Brain microvascular endothelial cell (primary cell): Measurements from ENCODE around the gene SUMF2.

Experiments used
- DNase-seq: peaks from one replicate; pipeline ENCODE4 v3.0.0-alpha.2; 2020
- H3K27ac ChIP-seq: fragments of 250-450 bp; sonication (Bioruptor Pico); 2 replicates; pipeline ENCODE4 v1.5.1; 2020; ENCODE audit warnings: mild to moderate bottlenecking, moderate library complexity
- H3K27me3 ChIP-seq: fragments of 250-450 bp; sonication (Bioruptor Pico); replicated peaks from 2 replicates; pipeline ENCODE4 v1.5.1; 2020; ENCODE audit warnings: mild to moderate bottlenecking
- H3K36me3 ChIP-seq: fragments of 250-450 bp; sonication (Bioruptor Pico); replicated peaks from 2 replicates; pipeline ENCODE4 v1.5.1; 2020; ENCODE audit warnings: mild to moderate bottlenecking
- H3K4me3 ChIP-seq: 2 replicates; pipeline ENCODE4 v1.5.1; 2011; ENCODE audit warnings: low read depth, mild to moderate bottlenecking, control low read depth, low read length, moderate library complexity
- in situ Hi-C: cut with HindIII; loops from 2 replicates; pipeline ENCODE4 v1.10.0; 2017; ENCODE audit warnings: low sequenced_read_pairs, low pct_ligation_motif_present
- TF ChIP-seq, protein P1 (sequence below): IDR thresholded peaks from 2 replicates; pipeline ENCODE4 v1.5.1; 2011; ENCODE audit warnings: low read depth, mild to moderate bottlenecking, moderate library complexity, low read length, control low read depth, inconsistent platforms; ENCODE audit errors: missing control alignments

SUMF2 gene

DNA sequence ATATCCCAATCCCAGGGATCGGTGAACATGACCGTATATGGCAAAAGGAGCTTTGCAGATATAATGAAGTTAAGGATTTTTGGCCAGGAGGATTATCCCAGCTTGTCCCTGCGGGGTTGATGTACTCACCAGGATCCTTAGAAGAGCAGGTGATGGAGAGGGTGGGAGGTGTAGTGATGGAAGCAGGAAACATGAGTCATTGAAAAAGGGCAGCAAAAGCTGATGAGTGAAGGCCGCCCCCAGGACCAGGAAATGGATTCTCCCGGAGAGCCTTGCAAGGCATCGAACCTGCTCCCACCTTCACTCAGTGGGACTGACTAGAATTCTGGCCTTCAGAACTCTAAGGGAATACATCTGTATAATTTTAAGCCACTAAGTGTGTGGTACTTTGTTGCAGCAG is 57.4 kb downstream of the SUMF2 start:
- Histone ChIP-seq H3K27me3 (no peaks in the 10 kb centered on the region), H3K36me3 (no peaks in the 10 kb centered on the region), H3K27ac (no peak overlapping the region), H3K4me3 (no peak overlapping the region)
- in situ Hi-C loops = no loop called here
- DNase-seq = no peak
- TF ChIP-seq, protein P1, sequence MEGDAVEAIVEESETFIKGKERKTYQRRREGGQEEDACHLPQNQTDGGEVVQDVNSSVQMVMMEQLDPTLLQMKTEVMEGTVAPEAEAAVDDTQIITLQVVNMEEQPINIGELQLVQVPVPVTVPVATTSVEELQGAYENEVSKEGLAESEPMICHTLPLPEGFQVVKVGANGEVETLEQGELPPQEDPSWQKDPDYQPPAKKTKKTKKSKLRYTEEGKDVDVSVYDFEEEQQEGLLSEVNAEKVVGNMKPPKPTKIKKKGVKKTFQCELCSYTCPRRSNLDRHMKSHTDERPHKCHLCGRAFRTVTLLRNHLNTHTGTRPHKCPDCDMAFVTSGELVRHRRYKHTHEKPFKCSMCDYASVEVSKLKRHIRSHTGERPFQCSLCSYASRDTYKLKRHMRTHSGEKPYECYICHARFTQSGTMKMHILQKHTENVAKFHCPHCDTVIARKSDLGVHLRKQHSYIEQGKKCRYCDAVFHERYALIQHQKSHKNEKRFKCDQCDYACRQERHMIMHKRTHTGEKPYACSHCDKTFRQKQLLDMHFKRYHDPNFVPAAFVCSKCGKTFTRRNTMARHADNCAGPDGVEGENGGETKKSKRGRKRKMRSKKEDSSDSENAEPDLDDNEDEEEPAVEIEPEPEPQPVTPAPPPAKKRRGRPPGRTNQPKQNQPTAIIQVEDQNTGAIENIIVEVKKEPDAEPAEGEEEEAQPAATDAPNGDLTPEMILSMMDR = no peak

DNA sequence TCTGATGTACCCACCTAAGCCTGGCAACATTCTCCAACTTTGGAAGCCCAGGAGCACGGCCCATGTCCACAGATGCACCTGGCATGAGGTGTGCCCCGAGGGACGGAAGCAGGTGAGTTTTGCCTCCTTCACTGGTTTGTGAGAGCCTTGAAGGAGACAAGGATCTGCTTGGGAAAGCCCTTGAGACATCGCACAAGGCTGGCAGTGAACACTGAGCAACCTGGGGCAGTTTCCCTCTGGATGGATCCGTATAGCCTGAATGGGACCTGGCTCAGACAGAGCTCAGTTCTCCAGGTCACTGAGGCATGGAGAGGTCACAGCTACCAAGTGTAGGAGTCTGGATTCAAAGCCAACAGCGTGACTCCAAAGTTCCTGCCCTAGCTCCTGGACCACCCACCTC is 60.9 kb downstream of the SUMF2 start:
- in situ Hi-C loops = no loop called here
- no peak for DNase-seq
- Histone ChIP-seq H3K4me3 (no peak overlapping the region), H3K27ac (no peak overlapping the region), H3K27me3 (no peaks in the 10 kb centered on the region), H3K36me3 (no peaks in the 10 kb centered on the region)
- TF ChIP-seq, protein P1 = no peak

DNA sequence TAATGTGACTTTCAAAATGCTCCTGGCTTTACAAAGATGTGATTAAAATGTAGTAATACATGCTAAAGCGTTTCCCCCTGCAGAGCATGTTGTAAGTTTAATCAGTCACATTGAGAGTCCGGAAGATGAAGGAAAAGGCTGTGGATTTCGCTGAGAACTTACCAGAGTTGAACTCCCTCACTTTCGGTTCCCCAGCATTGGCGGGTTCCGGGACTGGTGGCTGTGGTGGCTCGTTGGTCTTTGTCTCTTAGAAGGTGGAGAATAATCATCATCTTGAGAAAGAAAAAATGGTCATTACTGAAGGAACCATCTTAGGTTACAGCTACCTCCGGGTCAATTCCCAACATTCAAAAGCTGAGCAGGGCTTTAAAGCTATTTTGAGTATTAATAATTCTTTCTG is 61.7 kb downstream of the SUMF2 start:
- in situ Hi-C loops = no loop called here
- Histone ChIP-seq H3K27me3 (no peaks in the 10 kb centered on the region), H3K27ac (no peak overlapping the region), H3K4me3 (no peak overlapping the region), H3K36me3 (no peaks in the 10 kb centered on the region)
- TF ChIP-seq, protein P1 = no peak
- DNase-seq = no peak

DNA sequence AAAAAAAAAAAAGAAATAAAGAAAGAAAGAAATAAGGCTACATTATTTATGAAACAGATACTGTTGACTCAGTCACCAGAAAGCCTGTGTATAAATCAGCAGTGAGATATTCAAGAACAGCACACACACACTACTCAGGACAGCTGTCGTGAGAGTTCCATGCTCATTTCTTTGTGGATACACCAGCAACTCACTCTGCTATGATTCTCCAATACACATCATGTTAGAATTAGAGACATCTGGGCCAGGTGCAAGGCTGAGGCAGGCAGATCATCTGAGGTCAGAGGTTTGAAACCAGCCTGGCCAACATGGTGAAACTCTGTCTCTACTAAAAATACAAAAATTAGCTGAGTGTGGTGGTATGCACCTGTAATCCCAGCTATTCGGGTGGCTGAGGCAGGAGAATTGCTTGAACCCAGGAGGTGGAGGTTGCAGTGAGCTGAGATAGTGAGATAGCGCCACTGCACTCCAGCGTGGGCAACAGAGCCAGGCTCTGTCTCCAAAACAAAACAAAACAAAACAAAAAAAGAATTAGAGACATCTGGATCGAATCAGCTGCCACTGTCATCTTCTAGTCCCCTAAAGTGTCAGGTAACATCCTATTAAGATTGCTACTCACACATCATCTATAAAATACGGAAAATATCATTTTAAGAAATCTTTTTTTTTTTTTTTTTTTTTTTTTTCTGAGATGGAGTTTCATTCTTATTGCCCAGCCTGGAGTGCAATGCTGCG is 63.3 kb downstream of the SUMF2 start:
- in situ Hi-C loops = no loop called here
- no peak for DNase-seq
- Histone ChIP-seq H3K27ac (no peak overlapping the region), H3K27me3 (no peaks in the 10 kb centered on the region), H3K4me3 (no peak overlapping the region), H3K36me3 (no peaks in the 10 kb centered on the region)
- TF ChIP-seq, protein P1 = no peak
